ENCODE data around the gene RNF123.

DNA sequence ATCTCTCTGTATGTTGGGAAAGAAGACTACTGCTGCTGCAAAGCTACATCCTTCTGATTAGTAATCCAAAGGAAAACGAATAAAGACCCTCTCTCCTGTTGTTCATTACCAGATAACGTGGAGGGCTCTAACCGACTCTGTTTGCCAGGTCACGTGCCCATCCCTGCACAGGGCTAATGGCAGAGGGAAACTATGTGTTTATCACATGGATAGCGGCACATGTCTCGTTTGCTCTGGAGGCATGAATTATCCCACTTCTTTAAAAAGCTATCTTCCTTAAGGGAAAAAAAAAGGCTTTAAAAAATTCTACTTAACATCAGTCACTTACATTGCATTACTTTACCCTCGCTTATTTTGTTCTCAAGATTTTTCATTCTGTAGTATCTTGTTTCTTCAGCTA lies 48.1 kb upstream of the RNF123 start:
- TF ChIP-seq, protein P1, sequence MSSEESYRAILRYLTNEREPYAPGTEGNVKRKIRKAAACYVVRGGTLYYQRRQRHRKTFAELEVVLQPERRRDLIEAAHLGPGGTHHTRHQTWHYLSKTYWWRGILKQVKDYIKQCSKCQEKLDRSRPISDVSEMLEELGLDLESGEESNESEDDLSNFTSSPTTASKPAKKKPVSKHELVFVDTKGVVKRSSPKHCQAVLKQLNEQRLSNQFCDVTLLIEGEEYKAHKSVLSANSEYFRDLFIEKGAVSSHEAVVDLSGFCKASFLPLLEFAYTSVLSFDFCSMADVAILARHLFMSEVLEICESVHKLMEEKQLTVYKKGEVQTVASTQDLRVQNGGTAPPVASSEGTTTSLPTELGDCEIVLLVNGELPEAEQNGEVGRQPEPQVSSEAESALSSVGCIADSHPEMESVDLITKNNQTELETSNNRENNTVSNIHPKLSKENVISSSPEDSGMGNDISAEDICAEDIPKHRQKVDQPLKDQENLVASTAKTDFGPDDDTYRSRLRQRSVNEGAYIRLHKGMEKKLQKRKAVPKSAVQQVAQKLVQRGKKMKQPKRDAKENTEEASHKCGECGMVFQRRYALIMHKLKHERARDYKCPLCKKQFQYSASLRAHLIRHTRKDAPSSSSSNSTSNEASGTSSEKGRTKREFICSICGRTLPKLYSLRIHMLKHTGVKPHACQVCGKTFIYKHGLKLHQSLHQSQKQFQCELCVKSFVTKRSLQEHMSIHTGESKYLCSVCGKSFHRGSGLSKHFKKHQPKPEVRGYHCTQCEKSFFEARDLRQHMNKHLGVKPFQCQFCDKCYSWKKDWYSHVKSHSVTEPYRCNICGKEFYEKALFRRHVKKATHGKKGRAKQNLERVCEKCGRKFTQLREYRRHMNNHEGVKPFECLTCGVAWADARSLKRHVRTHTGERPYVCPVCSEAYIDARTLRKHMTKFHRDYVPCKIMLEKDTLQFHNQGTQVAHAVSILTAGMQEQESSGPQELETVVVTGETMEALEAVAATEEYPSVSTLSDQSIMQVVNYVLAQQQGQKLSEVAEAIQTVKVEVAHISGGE (CRISPR knock-in tag; IDR thresholded peaks at IDR 0.05), result no peak
- TF ChIP-seq REST (IDR thresholded peaks at IDR 0.05; ENCODE audit: low read depth, low read length), result no peak
- TF ChIP-seq NBN (IDR thresholded peaks at IDR 0.05), result no peak
- no peak for TF ChIP-seq LARP7 (IDR thresholded peaks at IDR 0.05)
- TF ChIP-seq SIN3A (IDR thresholded peaks at IDR 0.05; ENCODE audit: low read depth, low read length), result no peak
- TF ChIP-seq, protein P2, sequence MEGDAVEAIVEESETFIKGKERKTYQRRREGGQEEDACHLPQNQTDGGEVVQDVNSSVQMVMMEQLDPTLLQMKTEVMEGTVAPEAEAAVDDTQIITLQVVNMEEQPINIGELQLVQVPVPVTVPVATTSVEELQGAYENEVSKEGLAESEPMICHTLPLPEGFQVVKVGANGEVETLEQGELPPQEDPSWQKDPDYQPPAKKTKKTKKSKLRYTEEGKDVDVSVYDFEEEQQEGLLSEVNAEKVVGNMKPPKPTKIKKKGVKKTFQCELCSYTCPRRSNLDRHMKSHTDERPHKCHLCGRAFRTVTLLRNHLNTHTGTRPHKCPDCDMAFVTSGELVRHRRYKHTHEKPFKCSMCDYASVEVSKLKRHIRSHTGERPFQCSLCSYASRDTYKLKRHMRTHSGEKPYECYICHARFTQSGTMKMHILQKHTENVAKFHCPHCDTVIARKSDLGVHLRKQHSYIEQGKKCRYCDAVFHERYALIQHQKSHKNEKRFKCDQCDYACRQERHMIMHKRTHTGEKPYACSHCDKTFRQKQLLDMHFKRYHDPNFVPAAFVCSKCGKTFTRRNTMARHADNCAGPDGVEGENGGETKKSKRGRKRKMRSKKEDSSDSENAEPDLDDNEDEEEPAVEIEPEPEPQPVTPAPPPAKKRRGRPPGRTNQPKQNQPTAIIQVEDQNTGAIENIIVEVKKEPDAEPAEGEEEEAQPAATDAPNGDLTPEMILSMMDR (IDR thresholded peaks at IDR 0.05 in 2 of 3, conservative IDR thresholded peaks at IDR 0.05 in 1 of 3; ENCODE audit: control insufficient read depth in 2 of 3, extremely low read depth in 1 of 3, insufficient read depth in 1 of 3, low read depth in 3 of 3, low read length in 3 of 3), result no peak
- no peak for TF ChIP-seq ZNF274 (IDR thresholded peaks at IDR 0.05; ENCODE audit: insufficient read depth, insufficient read length)
- TF ChIP-seq, protein P3, sequence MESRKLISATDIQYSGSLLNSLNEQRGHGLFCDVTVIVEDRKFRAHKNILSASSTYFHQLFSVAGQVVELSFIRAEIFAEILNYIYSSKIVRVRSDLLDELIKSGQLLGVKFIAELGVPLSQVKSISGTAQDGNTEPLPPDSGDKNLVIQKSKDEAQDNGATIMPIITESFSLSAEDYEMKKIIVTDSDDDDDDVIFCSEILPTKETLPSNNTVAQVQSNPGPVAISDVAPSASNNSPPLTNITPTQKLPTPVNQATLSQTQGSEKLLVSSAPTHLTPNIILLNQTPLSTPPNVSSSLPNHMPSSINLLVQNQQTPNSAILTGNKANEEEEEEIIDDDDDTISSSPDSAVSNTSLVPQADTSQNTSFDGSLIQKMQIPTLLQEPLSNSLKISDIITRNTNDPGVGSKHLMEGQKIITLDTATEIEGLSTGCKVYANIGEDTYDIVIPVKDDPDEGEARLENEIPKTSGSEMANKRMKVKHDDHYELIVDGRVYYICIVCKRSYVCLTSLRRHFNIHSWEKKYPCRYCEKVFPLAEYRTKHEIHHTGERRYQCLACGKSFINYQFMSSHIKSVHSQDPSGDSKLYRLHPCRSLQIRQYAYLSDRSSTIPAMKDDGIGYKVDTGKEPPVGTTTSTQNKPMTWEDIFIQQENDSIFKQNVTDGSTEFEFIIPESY (IDR thresholded peaks at IDR 0.05), result no peak
- TF ChIP-seq, protein P4, sequence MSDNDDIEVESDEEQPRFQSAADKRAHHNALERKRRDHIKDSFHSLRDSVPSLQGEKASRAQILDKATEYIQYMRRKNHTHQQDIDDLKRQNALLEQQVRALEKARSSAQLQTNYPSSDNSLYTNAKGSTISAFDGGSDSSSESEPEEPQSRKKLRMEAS (IDR thresholded peaks at IDR 0.05; ENCODE audit: low read depth, low read length), result no peak
- no peak for TF ChIP-seq SRF (IDR thresholded peaks at IDR 0.05; ENCODE audit: low read depth in 2 of 2, low read length in 2 of 2)
